Left lung (tissue), 10 donors: ENCODE measurements around the gene EXOC3L4. TPM values are rescaled to one million over a fixed set of nuclear protein-coding genes. Genes with fewer than 3 reads are reported as not detected.

Source experiments
- ATAC-seq: fragments of 200-7000 bp; cut with Tn5 transposase; one replicate; pipeline ENCODE4 v1.9.1; 2020; ENCODE audit warnings: moderate library complexity
- DNase-seq, 4 donors: peaks; one replicate each; pipeline ENCODE4 v3.0.0-alpha.2; 2013 to 2020
- H3K27ac ChIP-seq, 2 donors: fragments of 200-600 bp; sonication (generic) in 1 of 2; one replicate each; pipeline versions ENCODE4 v1.5.0 to v1.8.0; 2020 to 2021
- H3K27me3 ChIP-seq, 2 donors: fragments of 200-600 bp; sonication (generic) in 1 of 2; one replicate each; pipeline versions ENCODE4 v1.5.0 to v1.8.0; 2020 to 2021
- H3K36me3 ChIP-seq, 2 donors: fragments of 200-600 bp; sonication (generic) in 1 of 2; one replicate each; pipeline versions ENCODE4 v1.5.0 to v1.8.0; 2020 to 2021
- H3K4me1 ChIP-seq, 2 donors: fragments of 200-600 bp; one replicate each; pipeline ENCODE4 v1.8.0; 2021
- H3K4me3 ChIP-seq, 2 donors: fragments of 200-600 bp; sonication (generic) in 1 of 2; one replicate each; pipeline versions ENCODE4 v1.5.0 to v1.8.0; 2020 to 2021; ENCODE audit warnings: mild to moderate bottlenecking in 1 of 2
- H3K9me3 ChIP-seq, 2 donors: fragments of 200-600 bp; sonication (generic) in 1 of 2; one replicate each; pipeline versions ENCODE4 v1.5.0 to v1.8.0; 2020 to 2021
- CTCF ChIP-seq, 2 donors: fragments of 200-600 bp; sonication (generic) in 1 of 2; IDR thresholded peaks; one replicate each; pipeline versions ENCODE4 v1.5.0 to v1.8.0; 2021; ENCODE audit warnings: antibody characterized with exemption in 2 of 2
- intact Hi-C, 2 donors: fragments of 100-400 bp; cut with DNase I; formaldehyde crosslinking; loops; one replicate each; pipeline versions ENCODE4 v1.11.2 to v1.14.2; 2022
- polyA plus RNA-seq, 6 donors: library from polyadenylated mRNA; unstranded; fragments of 120-200 nt; gene quantifications; one replicate each; pipeline ENCODE4 v1.2.1, GENCODE V29; 2013; ENCODE audit not compliant: insufficient read length in 6 of 6
- total RNA-seq, 2 donors: library from RNA; stranded (reverse); fragmentation: NEBNext Ultra II Directional; extraction: Animal tissue kit (Norgen Biotek cat#: 25700); gene quantifications; one replicate each; pipeline ENCODE4 v1.2.1, GENCODE V29; 2021
- donor health status: DM: no; HTN: yes; CAD: no.
- donor health status: DM: no; HTN: no; CAD: no.

EXOC3L4 gene
- total and polyA plus RNA-seq, 8 donors = 1.9 to 6.2 (median 3.7) TPM

DNA sequence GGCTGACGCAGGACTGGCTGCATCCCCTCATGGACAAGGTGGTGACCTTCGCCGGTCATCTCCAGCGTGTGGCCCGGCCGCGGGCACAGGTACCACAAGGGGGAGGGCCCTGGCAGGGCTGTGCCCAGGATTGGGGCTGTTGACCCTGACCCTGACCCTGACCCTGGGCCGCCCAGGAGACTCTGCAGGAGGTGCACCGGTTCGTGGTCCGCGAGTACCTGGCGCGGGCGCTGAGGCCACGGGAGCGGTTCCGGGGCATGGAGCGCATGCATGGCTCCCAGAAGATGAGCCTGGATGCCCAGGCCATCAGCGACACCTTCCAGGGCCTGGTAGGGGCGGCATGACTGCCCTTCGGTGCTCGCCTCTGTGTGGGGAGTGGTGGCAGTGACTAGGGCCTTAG lies 12.9 kb downstream of the EXOC3L4 start:
- TF ChIP-seq CTCF (IDR thresholded peaks at IDR 0.05) = no peak
- no peaks in the 10 kb centered on the region for H3K9me3 ChIP-seq
- H3K4me3 ChIP-seq = no peak overlapping the region
- no peaks in the 10 kb centered on the region for H3K36me3 ChIP-seq
- peaks cover 28 to 66% of the 10 kb centered on the region in 2 donors for H3K4me1 ChIP-seq
- peaks cover 23 to 39% of the 10 kb centered on the region in 2 donors for H3K27me3 ChIP-seq
- no peak for DNase-seq
- H3K27ac ChIP-seq = no peak overlapping the region
- no peak for ATAC-seq
- intact Hi-C loops = loop anchor here in 1 of 2 donors (10.0 kb wide), 1 partner anchor 187 kb away; no protein-coding TSS in a partner anchor

- Histone ChIP-seq H3K27ac (no peak overlapping the region), H3K27me3 (peaks cover 16 to 32% of the 10 kb centered on the region in 2 donors), H3K4me3 (no peak overlapping the region), H3K4me1 (peaks cover 28 to 62% of the 10 kb centered on the region in 2 donors), H3K36me3 (no peaks in the 10 kb centered on the region), H3K9me3 (no peaks in the 10 kb centered on the region)
- no peak for DNase-seq
- intact Hi-C loops = loop anchor here in 1 of 2 donors (10.0 kb wide), 1 partner anchor 187 kb away; no protein-coding TSS in a partner anchor
- no peak for ATAC-seq
- TF ChIP-seq CTCF (IDR thresholded peaks at IDR 0.05) = no peak
These were observed 13.6 kb downstream of the EXOC3L4 start for GRCh38 chr14:103107941-103108748.

GRCh38 chr14:103108749-103109207 lies 14.3 kb downstream of the EXOC3L4 start:
- peaks cover 25 to 60% of the 10 kb centered on the region in 2 donors for H3K4me1 ChIP-seq
- no peaks in the 10 kb centered on the region for H3K9me3 ChIP-seq
- peaks cover 11 to 26% of the 10 kb centered on the region in 2 donors for H3K27me3 ChIP-seq
- no peak overlapping the region for H3K4me3 ChIP-seq
- TF ChIP-seq CTCF (IDR thresholded peaks at IDR 0.05) = no peak
- DNase-seq (peak in 1 of 4 donors; percentile 64), ATAC-seq (no peak)
- H3K36me3 ChIP-seq = no peaks in the 10 kb centered on the region
- no peak overlapping the region for H3K27ac ChIP-seq
- intact Hi-C loops = loop anchor here in 1 of 2 donors (10.0 kb wide), 1 partner anchor 186 kb away; no protein-coding TSS in a partner anchor

DNA sequence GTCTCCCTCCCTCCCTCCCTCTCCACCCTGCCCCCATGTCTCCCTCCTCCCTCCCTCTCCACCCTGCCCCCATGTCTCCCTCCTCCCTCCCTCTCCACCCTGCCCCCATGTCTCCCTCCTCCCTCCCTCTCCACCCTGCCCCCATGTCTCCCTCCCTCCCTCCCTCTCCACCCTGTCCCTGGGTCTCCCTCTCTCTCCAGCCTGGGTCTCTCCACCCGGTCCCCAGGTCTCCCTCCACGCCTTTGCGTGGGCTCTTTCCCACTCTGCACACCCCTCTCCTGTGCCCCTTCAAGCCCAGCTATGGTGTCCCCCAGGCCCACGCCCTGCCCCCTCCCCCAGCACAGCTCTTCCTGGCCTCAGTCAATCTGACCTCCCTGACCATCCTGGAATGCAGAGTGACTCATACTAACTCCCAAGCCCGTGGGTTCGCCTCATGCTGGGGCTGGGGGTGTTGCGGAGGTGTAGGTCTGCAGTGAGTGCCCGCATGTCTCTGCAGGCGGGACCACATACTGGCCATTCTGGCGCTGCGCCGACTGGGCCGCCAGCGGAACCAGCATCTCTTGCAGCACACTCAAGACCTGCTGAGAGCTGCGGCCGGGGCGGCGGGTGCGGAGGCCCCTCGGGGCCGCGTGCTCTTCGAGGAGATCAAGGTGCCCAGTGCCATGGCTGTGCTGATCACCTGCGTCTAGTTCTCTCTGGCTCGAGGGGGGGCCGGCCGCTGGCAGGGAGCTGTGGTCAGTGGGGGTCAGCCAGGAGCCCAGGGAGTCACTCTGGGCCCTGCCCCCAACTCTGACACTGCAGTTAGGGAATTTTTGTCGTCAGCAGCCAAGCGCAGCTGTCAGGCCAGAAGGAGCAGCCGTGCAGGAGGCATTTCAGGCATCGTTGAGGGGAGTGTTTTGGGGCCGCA lies 15.3 kb downstream of the EXOC3L4 start:
- Histone ChIP-seq H3K36me3 (no peaks in the 10 kb centered on the region), H3K4me1 (peaks cover 16 to 60% of the 10 kb centered on the region in 2 donors), H3K4me3 (no peak overlapping the region), H3K9me3 (no peaks in the 10 kb centered on the region), H3K27me3 (peaks cover under 1 to 16% of the 10 kb centered on the region in 2 donors), H3K27ac (peak overlapping the region in 1 of 2 donors; percentile 61)
- ATAC-seq (peak; percentile 24), DNase-seq (no peak)
- TF ChIP-seq CTCF (IDR thresholded peaks at IDR 0.05) = no peak
- intact Hi-C loops = loop anchor here in 1 of 2 donors (10.0 kb wide), 1 partner anchor 185 kb away; no protein-coding TSS in a partner anchor
